ENCODE data around the gene PLEKHM3. TPM values are rescaled to one million over a fixed set of nuclear protein-coding genes. Genes with fewer than 3 reads are reported as not detected.

Gene PLEKHM3
- total RNA-seq, 1 donor from 2014 or later = 13.3 TPM

DNA sequence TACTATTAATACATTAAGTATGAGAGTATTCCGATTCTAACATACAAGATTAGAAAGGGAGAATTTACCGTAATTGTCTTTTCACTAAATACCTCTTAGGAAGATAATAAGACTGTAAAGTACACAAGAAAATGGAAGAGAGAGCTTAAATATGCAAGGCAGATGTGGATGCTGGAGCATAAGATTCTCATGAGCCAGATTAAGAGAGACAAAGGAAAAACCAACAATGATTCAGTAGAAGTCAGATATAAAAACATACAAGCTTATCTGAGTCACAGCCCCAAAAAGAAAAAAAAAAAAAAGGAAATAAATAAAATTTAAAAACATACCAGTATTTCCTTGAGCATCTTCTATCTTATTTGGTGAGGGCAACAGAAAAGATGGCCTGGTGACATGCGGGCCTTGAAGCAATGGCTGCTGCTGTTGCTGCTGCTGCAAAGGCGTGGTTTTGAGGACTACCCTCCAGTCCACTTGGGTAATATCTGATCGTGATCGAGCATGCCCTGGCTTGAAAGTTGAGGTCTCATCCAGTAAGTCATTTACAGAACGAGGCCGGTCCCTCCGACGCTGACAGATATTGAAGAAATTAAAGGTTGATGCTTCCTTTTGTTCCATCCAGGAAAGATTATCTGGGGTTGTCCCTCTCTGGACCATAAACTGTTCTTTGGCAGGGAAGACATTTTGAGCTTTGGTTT, 24.5 kb downstream of the PLEKHM3 start:
- ATAC-seq = no peak
- intact Hi-C loops (cut with micrococcal nuclease) = no loop called here

DNA sequence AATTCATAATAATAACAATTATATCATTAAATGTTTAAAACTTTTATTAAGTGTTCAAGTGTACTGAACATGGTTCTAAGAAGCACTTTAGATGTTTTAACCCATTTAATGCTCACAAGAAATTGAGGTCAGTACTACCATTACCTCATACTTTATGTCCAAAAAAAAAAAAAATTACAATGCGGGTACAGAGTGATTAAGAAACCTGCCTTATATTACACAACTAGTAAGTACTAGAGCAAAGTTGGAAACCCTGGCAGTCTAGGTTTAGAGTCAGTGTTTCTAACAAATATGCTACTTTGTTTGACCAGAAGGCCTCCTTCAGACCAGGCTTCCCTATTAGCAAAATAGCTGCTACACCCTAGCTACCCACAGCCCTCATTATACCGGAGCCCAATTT, 28.5 kb downstream of the PLEKHM3 start:
- no peak for DNase-seq
- intact Hi-C loops (cut with micrococcal nuclease) = no loop called here
- ATAC-seq = no peak

More for the DNA sequence above, 24.5 kb downstream of the PLEKHM3 start:
- no peak for DNase-seq

DNA sequence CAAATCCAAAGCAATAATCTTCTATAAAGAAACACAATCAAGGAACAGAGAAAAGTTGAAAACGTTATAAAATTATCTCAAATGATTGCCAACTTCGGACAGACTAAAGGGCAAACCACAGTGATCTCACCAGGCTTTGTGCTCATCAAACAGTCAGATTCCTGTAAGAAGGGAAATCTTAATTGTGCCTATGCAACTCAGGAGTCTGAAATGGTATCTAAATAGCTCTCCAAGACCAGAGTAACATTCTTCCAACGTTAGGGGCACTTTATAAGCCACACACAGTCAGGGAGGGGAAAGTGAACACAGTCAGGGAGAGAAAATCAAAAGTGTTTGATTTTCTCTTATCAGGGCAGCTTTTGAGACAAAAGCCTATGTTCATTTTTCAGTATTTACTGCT, 29.4 kb downstream of the PLEKHM3 start:
- DNase-seq (no peak), ATAC-seq (no peak)
- intact Hi-C loops (cut with micrococcal nuclease) = no loop called here

DNA sequence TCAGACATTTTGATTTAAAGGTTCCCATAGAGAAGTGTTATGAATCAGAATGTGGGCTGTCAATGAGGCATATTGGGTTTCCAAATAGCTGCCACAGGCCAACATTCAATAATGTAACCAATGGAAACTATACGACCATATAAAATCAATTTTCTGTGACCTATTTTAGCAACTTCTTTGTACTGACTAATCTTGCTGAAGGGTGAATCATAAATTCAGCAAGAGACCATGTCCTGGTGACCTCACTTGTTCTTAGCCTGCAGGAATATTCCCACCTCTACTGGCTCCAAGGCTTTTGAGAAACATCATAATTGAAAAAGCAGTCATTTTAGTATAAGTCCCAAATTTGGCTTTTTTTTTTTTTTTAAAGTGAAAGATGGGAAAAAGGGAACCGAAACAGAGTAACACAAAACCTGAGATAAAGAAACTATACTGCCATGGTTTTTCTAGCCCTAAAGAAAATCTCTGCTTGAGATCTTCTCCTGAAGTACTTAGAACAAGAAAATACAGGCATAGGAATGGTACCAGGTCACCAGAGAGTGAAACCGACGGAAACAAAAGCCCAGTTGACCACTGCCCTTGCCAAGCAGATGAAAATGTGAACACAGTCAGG, 32.1 kb downstream of the PLEKHM3 start:
- DNase-seq (no peak), ATAC-seq (no peak)
- intact Hi-C loops (cut with micrococcal nuclease) = no loop called here

DNA sequence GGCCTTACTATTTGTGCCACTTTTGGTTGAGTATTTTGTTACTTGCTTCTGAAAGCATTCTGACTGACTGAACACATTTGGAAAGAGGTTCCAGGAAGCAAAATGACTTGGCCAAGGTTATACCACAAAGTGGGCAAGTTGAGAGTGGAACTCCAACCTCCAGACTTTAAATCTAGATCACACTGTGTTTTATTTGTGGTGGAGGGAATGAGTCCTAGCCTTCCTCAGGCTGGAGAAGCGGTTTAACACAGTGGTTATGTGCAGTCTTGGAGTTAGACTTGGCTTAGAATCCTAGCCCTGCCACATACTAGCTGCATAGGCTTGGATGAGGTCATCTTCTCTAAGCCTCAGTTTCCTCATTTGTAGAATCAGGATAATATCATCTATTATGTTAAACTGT, 33.4 kb downstream of the PLEKHM3 start:
- DNase-seq (no peak), ATAC-seq (no peak)
- intact Hi-C loops (cut with micrococcal nuclease) = no loop called here

DNA sequence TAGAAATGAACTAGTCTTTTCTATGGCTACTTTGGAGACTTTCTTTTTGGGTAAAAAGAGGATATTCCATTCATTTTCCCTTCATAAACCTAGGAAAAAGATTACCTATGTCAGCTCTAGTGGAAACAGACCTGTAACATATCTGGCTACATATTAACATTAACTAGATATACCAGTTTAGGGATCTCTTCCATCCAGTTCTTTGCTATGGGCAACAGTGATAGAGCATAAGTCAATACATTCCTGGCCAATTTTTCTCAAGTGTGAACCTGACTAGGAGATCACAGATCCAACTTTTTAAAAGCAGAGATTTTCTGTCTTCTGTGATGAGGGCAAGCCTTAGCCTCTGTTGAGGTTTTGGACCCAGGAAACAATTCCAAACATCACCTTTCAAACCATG, 34.5 kb downstream of the PLEKHM3 start:
- intact Hi-C loops (cut with micrococcal nuclease) = no loop called here
- DNase-seq (no peak), ATAC-seq (no peak)

DNA sequence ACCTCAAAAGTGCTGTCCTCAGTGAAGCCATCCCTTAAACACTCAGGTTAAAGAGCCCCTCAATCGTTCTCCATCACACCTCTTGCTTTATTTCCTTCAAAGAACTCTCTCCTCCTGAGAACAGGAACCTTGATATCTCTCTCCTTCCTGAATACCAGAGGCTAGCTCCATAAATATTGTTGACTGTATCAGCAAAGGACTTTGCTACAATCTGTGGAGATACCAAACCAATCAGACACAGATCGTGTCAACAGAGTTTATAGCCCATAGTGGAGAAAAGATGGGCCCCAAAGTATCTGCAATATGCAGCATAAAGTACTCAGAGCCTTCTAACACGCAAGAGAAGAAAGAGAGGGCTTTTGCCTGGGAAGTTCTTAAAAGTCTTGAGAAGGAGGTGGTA, 36.4 kb downstream of the PLEKHM3 start:
- no peak for DNase-seq
- ATAC-seq = no peak
- intact Hi-C loops (cut with micrococcal nuclease) = no loop called here

DNA sequence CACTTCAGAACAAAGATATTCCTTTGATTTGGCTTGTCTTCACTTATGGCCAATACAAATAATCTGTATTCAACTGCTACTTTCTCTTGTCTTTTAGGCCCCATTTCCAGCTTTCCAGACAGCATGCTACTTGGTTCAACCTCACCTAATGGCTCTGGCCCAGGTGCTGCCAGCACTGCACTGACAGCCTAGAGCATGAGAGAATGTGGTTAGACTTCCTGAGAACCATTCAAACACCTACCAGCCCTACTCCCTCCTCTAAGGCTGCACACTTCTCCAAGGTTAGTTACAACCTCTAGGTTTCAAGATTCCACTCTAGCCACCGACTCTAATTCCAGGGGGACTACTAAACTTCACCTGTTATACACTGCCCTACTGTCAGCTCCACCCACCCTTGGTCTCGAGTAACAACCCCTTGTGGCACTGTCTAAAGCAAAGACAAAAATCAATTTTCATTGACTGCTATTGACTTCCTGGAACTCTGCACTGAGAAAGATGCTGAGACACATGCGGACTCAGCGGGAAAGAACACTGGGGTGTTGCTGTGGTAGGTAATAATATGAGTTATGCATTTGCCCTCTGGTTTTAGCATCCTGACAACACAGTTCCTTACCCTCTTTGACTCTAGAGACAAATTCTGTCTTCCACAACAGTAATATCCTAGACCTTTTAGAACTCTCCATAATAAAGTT, 38.2 kb downstream of the PLEKHM3 start:
- intact Hi-C loops (cut with micrococcal nuclease) = no loop called here
- ATAC-seq (no peak), DNase-seq (no peak)

DNA sequence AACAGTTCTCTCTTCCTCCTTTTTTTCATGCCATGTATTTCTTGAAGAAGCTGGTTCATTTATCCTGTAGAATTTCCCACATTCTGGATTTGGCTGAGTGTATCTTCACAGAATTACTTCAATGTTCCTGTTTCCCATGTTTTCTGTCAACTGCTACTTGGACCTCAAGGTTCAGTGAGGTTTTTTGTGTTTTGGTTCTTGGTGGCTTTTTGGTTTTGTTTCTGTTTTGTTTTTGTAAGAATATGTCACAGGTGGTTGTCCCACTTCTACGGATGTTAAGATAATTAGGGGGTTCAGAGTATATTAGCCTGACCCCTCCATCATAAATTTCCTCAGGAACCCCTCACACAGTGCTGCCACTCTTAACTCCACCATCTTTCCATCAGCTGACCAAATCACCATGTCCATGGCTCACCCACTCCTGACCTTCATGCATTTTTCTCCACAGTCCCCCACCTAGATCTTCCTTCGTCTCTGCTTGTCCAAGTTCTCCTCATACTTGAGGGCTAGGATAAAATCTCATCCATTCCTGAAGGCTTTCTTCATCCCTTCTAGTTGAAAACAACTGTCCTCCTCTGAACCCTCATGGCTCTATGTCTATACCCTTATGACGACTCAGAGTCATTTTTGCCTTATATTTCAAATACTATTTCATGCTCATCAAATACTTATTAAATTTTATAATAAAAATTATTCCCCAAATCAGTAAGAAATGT, 40.4 kb downstream of the PLEKHM3 start:
- DNase-seq (no peak), ATAC-seq (no peak)
- intact Hi-C loops (cut with micrococcal nuclease) = no loop called here

DNA sequence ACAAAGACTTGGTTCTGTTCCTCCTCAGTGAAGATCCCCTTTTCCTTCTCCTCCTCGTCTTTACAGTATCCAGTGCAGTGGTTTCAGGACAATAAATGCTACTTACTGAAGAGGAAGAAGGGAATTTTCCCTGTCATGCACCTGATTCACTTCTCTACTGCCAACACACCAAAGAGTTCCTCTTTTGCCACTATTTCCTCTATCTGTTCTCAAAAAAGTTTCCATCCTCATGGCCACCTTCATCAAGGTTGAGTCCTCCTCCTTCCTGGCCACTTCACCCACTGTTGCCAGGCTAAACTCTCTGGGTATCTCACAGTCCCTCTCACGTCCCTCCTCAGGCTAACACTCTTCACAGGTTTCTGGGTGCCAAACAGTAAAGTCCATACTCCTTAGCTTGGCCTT, 41.7 kb downstream of the PLEKHM3 start:
- DNase-seq = no peak
- ATAC-seq = no peak
- intact Hi-C loops (cut with micrococcal nuclease) = no loop called here

DNA sequence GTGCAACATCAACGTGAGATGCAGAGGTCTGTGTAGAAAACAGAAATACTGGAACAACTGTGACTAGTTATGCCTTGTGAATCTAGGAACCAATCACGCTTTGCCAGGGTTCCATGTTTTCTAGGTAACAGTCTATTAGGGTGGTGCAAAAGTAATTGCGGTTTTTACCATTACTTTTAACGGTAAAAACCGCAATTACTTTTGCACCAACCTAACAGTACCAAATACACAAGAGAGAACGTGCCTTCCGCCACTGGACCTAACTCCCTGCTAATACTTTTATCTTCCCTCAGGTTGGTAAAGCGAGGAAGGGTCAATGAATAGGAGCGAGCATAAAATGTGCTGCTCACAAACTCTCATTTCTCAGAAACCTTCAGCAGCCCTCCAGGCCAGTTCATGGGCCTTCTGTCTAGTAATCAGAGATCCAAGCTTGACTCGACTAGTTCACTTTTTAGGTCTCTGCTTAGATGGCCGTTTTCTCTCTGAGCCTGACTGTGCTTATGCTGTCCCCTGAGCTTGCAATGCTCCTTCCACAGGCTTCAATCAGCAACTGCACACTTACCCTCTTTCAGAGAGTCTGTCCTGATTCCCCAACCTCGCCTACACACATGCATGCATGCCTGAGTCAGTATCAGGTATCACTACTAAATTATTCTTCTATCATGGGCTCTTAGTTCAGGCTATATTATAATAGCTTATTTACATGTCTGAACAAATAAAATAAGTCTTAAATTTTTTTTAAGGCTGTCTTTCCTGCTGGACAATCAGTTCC, 47.0 kb downstream of the PLEKHM3 start:
- DNase-seq (no peak), ATAC-seq (no peak)
- intact Hi-C loops (cut with micrococcal nuclease) = loop anchor here (10.0 kb wide), 1 partner anchor 214 kb away; the partner anchor contains the start of gene FZD5

DNA sequence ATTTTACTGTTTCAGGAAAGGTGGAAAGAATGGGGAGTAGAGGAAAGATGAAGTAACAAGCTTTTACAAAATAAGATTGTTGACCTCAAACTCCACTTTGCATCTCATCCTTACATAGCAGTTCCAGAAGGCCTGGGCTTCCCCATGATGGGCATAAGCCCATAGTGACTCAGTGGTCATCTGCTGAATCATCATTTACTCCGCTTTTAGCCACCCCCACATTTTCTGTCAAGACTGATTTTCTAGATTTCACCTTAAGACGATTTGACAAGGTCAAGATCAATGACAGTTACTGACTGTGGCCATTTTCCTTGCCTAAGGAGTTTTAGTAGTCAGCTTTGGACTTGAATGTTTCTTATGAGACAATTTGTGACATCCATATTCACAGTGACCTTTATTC, 49.4 kb downstream of the PLEKHM3 start:
- intact Hi-C loops (cut with micrococcal nuclease) = loop anchor here (10.0 kb wide), 1 partner anchor 211 kb away; the partner anchor contains the start of gene FZD5
- ATAC-seq = no peak
- no peak for DNase-seq

DNA sequence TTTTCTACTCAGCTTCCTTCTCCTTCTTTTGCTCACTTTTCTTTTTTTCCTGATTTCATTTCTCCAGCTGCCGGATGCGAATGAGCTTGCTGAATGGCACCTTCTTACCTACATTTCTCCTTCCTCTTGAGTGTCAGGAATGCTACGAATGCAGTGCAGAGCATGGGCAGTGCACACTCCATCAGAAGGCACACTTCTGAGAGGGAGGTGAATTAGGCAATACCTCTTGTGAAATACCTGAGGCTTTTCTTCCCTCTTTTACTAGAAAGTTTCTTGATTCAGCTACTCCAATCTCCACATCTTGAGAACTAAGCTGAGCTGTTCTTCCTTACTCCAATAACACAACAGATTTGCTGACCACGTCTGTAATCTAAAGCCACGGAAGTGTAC, 51.1 kb downstream of the PLEKHM3 start:
- intact Hi-C loops (cut with micrococcal nuclease) = loop anchor here (10.0 kb wide), 1 partner anchor 209 kb away; the partner anchor contains the start of gene FZD5
- no peak for DNase-seq
- no peak for ATAC-seq

DNA sequence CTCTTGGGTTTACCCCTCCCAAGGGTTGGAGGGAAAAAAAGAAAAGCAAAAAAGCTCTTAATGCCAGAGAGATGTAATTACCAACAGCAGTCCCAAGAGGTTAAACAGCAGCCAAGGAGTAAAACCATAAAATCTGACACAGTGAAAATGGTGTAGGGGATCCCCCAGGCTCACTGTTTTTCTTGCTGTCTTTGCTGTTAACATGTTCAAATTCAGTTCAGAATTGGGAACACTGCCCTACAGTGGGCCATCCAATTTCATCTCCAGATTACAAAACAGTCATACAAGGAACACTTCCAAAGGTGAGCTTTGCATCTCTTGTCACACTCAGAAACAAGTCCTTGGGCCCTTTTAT, 54.5 kb downstream of the PLEKHM3 start:
- intact Hi-C loops (cut with micrococcal nuclease) = loop anchor here (10.0 kb wide), 1 partner anchor 206 kb away; the partner anchor contains the start of gene FZD5
- no peak for DNase-seq
- no peak for ATAC-seq

DNA sequence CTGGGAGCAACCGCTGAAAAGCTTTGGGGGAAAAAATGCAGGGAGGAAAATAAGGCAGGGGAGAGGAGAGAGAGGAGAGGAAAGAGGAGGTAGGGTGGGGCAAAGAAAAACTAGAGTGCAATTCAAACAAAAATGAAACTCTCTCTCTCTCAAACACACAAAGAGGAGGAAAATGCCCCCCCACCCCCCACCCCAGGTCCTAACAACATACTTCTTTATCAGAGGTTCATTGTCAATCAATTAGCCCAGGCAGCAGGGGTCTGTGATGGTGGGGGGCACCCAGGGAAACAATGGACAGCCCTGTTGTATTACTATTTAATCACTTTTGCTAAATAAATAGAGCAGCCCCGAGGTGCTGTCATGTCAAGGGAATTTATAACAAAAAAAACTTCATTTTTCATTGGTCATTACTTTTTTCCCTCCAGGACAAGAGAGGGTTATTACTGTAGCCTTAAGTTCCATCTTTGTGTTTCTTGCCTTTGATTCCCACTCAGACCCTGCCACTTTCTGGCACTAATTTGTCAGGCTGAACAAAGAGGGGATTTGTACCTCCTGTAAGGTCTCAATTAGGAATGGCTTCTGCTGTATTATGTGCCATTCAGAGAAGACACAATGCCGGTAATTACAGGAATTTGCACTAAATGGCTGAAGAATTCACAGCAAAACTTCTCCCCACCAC, 55.0 kb downstream of the PLEKHM3 start:
- intact Hi-C loops (cut with micrococcal nuclease) = loop anchor here (10.0 kb wide), 1 partner anchor 205 kb away; the partner anchor contains the start of gene FZD5
- DNase-seq = no peak
- no peak for ATAC-seq

DNA sequence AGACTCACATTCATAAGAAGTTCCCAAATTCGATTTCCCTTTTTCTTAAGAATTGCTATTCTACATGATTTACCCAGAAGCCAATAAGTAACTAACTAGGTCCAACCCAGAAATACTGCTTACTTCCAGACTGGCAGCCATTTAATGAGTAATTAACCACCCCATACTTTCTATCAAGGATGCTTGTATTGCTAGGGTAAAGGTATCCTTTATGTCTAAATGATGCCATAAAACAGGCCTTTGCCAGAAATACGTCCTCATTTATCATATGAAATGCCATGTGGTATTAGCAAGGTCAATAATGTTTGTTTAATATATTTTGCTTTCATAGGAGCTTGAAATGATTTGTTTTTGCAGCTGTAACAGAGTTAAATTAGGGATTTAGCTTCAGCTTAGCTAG, 56.1 kb downstream of the PLEKHM3 start:
- intact Hi-C loops (cut with micrococcal nuclease) = no loop called here
- DNase-seq = no peak
- no peak for ATAC-seq

DNA sequence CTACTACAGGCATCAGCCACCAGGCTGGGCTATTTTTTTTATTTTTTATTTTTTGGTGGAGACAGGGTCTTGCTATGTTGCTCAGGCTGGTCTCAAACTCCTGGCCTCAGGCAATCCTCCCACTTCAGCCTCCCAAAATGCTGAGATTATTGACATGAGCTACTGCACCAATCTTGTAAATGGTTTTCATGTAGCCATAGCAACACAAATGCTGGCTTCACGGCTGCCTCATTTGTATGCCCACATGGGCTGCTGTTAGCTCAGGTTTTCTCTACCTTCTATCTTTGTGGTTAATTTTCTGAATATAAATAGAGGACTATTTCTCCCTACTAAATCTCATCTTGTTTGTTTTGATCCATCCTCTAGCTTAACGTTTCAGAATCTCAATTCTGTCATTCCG, 58.2 kb downstream of the PLEKHM3 start:
- intact Hi-C loops (cut with micrococcal nuclease) = no loop called here

DNA sequence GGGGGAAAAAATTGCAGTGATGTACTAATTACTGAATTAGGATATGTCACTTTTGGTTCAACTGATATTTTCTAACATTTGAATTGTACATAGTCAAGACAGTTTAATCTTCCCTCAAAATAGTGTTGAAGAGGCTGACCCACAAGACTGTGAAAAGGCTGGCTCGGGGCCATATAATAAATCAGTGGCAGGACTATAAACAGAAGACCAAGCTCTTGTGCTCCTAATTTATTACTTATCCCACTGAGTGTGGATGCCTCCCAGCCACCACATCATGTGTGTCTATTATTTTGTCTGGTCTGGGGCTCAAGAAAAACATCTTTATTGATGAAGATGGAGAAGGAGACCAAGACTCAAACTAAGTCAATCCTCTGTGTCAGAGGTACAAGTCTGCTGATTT, 64.4 kb downstream of the PLEKHM3 start:
- DNase-seq = no peak
- intact Hi-C loops (cut with micrococcal nuclease) = no loop called here
- ATAC-seq = no peak

More for the DNA sequence above, 58.2 kb downstream of the PLEKHM3 start:
- ATAC-seq (no peak), DNase-seq (no peak)

DNA sequence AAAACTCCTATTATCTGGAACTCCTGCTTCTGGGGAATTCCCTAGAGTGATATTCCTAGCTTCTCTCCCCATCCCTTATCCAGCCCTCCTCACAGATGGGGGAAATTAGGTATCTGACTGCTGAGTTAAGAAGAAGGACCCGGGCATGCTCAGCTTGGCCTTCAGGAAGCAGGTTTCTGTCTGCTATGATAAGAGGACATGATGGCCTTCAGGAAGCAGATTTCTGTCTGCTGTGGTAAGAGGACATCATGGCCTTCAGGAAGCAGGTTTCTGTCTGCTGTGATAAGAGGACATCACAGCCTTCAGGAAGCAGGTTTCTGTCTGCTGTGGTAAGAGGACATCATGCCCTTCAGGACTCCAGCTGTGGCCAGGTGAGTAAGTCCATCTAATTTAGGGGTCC, 65.2 kb downstream of the PLEKHM3 start:
- DNase-seq (no peak), ATAC-seq (no peak)
- intact Hi-C loops (cut with micrococcal nuclease) = no loop called here

Data from left ventricle myocardium superior (tissue), 1 donor.